NT2/D1 (cell line): ENCODE measurements around the gene PURA.

Experiments used
- SUZ12 ChIP-seq: IDR thresholded peaks from 2 replicates; pipeline ENCODE4 v1.6.1; 2011; ENCODE audit not compliant: insufficient read length, insufficient read depth; ENCODE audit errors: extremely low read depth
- YY1 ChIP-seq: IDR thresholded peaks from 2 replicates; pipeline ENCODE4 v1.6.1; 2011; ENCODE audit not compliant: insufficient read length, insufficient read depth
- ZNF274 ChIP-seq: IDR thresholded peaks from 2 replicates; pipeline ENCODE4 v1.6.1; 2011; ENCODE audit warnings: mild to moderate bottlenecking, low read depth, low read length

GRCh38 chr5:140093866-140094265, 20.0 kb upstream of the PURA start:
- no peak for TF ChIP-seq YY1
- no peak for TF ChIP-seq ZNF274
- TF ChIP-seq SUZ12: no peak
